ENCODE measurements around the gene LDLR.
"Not testable (repeated sequence)": the region's sequence is repeated elsewhere in the genome, so short reads cannot be mapped to it uniquely, and the experiment has no call there.

LDLR gene

DNA sequence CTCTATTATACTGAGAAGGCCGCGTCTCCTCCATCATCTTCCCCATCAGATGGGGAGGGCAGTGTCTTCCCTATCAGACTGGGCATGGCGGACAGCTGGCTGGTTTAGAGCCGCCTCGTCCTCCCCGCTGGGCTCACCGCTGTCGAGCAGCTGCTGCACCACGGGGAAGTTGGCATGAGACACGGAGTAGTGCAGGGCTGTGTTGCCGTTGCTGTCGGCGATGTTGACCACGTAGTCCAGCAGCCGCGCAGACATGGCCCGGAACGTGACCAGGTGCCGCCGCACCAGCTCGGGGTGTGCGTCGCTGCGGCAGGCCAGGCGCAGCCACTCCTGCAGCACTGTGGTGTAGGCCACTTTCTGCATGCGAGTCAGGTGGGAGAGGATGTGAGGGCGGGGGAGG lies 85.1 kb downstream of the LDLR start:
- TF ChIP-seq, protein P1, sequence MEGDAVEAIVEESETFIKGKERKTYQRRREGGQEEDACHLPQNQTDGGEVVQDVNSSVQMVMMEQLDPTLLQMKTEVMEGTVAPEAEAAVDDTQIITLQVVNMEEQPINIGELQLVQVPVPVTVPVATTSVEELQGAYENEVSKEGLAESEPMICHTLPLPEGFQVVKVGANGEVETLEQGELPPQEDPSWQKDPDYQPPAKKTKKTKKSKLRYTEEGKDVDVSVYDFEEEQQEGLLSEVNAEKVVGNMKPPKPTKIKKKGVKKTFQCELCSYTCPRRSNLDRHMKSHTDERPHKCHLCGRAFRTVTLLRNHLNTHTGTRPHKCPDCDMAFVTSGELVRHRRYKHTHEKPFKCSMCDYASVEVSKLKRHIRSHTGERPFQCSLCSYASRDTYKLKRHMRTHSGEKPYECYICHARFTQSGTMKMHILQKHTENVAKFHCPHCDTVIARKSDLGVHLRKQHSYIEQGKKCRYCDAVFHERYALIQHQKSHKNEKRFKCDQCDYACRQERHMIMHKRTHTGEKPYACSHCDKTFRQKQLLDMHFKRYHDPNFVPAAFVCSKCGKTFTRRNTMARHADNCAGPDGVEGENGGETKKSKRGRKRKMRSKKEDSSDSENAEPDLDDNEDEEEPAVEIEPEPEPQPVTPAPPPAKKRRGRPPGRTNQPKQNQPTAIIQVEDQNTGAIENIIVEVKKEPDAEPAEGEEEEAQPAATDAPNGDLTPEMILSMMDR (conservative IDR thresholded peaks at IDR 0.05; ENCODE audit: low read length): no peak
- no peak for DNase-seq (ENCODE audit: low read depth)
- H3K4me3 ChIP-seq (ENCODE audit: low read length): no peak overlapping the region

DNA sequence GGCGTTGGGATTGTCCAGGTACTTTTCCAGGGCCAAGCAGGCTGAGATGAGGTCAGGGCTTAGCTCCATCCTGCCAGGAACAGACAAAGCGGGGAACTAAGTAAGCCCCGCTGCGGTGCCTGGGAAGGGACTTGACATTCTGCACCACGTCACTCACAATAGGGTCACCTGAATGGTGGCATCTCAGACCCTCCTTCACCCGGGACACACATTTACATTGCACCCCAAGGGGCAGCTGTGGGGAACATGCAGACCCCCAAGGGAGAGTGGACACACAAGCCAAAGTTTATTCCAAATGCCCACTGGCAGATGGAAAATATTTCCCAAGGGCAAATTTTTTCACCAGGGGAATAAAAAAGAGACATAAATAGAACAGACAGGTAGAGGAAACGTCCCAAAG lies 86.7 kb downstream of the LDLR start:
- DNase-seq (ENCODE audit: low read depth): no peak
- no peak overlapping the region for H3K4me3 ChIP-seq (ENCODE audit: low read length)
- TF ChIP-seq, protein P1 (conservative IDR thresholded peaks at IDR 0.05; ENCODE audit: low read length): no peak

DNA sequence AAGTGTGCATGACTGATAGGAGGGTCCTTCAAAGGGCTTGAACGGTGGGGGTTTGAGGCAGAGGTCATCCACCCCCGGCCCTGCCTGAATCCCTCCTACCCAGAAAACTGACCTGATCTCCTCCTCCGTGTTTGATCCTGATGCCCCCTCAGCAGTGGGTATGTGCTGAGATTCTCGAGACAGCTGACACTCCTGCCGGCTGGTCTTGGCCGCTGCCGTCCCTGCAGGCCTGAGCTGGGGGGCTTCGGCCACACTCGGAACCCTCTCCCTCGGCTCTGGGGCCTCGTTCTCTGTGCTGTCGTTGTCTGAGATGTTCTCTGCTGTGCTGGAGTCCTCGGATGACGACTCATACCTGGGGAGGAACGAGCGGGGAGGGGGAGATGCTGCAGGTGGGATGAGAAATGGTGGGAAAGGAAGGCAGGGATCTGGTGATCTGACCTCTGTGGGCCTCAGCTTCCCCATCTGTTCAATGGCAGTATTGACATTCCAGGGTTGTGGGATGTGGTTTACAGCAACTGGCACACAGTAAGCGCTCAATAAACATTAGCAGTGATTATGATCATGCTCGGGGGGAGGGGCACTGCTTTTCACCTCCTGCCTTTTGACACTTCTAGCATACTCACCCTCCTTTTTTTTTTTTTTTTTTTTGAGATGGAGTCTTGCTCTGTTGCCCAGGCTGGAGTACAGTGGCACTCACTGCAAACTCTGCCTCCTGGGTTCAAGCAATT lies 87.4 kb downstream of the LDLR start:
- TF ChIP-seq, protein P1 (conservative IDR thresholded peaks at IDR 0.05; ENCODE audit: low read length): no peak
- no peak for DNase-seq (ENCODE audit: low read depth)
- no peak overlapping the region for H3K4me3 ChIP-seq (ENCODE audit: low read length)

DNA sequence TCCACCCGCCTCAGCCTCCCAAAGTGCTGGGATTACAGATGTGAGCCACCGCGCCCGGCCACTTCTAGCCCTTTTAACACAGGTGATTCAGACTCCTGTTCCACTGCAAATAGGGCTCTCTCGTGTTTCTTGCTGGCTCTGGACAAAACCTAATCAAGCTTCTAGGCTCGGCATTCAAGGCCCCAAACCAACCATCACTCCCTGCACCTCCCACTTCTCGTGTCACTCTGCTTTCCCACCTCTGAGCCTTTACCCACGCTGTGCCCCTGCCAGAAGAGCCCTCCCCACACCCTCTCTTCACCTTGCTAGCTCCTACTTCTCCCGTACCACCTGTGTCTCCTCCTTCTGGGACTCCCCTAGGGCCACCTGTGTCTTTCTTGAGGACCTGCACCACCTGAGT lies 88.3 kb downstream of the LDLR start:
- DNase-seq (ENCODE audit: low read depth): no peak
- no peak overlapping the region for H3K4me3 ChIP-seq (ENCODE audit: low read length)
- TF ChIP-seq, protein P1 (conservative IDR thresholded peaks at IDR 0.05; ENCODE audit: low read length): no peak

DNA sequence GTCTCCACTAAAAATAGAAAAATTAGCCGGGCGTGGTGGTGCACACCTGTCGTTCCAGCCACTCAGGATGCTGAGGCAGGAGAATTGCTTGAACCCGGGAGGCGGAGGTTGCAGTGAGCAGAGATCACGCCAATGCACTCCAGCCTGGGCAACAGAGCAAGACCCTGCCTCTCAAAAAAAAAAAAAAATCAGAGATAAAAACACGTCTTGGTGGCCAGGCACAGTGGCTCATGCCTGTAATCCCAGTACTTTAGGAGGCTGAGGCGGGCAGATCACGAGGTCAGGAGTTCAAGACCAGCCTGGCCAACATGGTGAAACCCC lies 89.8 kb downstream of the LDLR start:
- DNase-seq (ENCODE audit: low read depth); H3K4me3 ChIP-seq (ENCODE audit: low read length): not testable (repeated sequence)

DNA sequence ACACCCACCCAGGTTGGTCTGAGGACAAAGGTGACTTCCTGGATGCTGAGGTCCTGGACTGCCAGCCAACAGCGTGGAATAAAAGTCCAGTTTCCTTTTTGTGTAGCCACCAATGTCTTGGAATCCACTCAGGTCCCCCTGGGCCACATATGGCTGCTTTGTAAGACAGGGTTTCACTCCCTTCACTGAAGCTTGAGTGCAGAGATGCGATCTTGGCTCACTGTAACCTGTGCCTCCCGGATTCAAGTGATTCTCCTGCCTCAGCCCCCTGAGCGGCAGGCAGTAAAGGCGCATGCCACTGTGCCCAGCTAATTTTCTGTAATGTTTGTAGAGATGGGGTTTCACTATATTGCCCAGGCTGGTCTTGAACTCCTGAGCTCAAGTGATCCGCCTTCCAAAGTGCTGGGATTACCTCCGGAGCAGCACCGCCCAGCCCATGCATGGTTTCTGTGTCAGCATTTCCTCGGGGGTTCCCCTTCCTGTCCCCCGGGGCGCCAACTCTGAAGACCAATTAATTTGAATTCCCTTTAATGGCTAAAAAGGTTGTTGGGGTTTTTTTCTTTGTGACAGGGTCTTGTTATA lies 90.5 kb downstream of the LDLR start:
- no peak overlapping the region for H3K4me3 ChIP-seq (ENCODE audit: low read length)
- TF ChIP-seq, protein P1 (conservative IDR thresholded peaks at IDR 0.05; ENCODE audit: low read length): no peak
- no peak for DNase-seq (ENCODE audit: low read depth)

DNA sequence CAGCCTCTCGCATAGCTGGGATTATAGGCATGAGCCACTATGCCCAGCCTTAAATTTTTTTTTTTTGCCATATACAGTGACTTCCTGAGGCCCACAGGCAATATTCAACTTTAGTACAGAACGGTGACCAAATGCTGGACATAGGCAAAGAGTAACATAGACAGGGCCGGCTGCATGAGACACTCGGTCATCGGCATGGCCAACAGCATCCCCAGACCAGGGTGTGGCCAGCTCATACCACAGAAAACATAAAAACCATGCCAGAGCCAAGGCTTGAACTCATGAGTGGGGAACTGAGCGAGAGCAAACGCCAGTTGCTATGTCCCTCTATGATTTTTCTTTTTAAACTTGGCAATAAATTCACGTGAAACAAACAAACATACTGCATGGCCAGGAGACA lies 91.1 kb downstream of the LDLR start:
- no peak for DNase-seq (ENCODE audit: low read depth)
- TF ChIP-seq, protein P1 (conservative IDR thresholded peaks at IDR 0.05; ENCODE audit: low read length): no peak
- no peak overlapping the region for H3K4me3 ChIP-seq (ENCODE audit: low read length)

DNA sequence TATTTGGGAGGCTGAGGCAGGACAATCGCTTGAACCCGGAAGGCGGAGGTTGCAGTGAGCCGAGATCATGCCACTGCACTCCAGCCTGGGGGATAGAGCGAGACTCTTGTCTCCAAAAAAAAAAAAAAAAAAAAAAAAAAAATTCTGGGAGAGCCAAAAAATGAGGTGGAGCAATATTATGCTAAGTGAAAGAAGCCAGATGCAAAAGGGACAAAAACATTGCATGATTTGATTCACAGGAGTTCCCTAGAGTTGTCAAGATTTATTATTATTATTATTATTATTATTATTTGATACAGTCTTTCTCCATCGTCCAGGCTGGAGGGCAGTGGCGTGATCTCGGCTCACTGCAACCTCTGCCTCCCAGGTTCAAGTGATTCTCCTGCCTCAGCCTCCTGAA lies 91.7 kb downstream of the LDLR start:
- DNase-seq (ENCODE audit: low read depth); H3K4me3 ChIP-seq (ENCODE audit: low read length): not testable (repeated sequence)
